HEK293 (cell line): ENCODE data around the gene FLCN.

Source experiments
- BCL11A ChIP-seq: fragments of 450-650 bp; formaldehyde crosslinking; IDR thresholded peaks from 2 replicates; pipeline ENCODE4 v1.5.1; 2016; ENCODE audit warnings: low read depth, missing biosample characterization, missing genetic modification characterization
- GLI2 ChIP-seq: fragments of 450-650 bp; formaldehyde crosslinking; IDR thresholded peaks from 2 replicates; pipeline ENCODE4; 2017; ENCODE audit warnings: missing biosample characterization, missing genetic modification characterization, low read depth, borderline replicate concordance
- KLF1 ChIP-seq: fragments of 450-650 bp; formaldehyde crosslinking; IDR thresholded peaks from 2 replicates; pipeline ENCODE4 v1.5.1; 2016; ENCODE audit warnings: missing biosample characterization, missing genetic modification characterization
- KLF7 ChIP-seq: fragments of 450-650 bp; formaldehyde crosslinking; IDR thresholded peaks from 2 replicates; pipeline ENCODE4 v1.5.1; 2016; ENCODE audit warnings: missing biosample characterization, missing genetic modification characterization, borderline replicate concordance
- WT1 ChIP-seq: fragments of 450-650 bp; formaldehyde crosslinking; IDR thresholded peaks from 2 replicates; pipeline ENCODE4 v1.5.1; 2016; ENCODE audit warnings: missing biosample characterization, missing genetic modification characterization
- ZBTB48 ChIP-seq: fragments of 450-650 bp; formaldehyde crosslinking; IDR thresholded peaks from 2 replicates; pipeline ENCODE4 v1.5.1; 2016; ENCODE audit warnings: missing biosample characterization, missing genetic modification characterization
- ZFP41 ChIP-seq: fragments of 450-650 bp; formaldehyde crosslinking; IDR thresholded peaks from 2 replicates; pipeline ENCODE4 v1.5.1; 2016; ENCODE audit warnings: missing biosample characterization, missing genetic modification characterization, borderline replicate concordance
- ZNF10 ChIP-seq: fragments of 450-650 bp; formaldehyde crosslinking; IDR thresholded peaks from 2 replicates; pipeline ENCODE4 v1.5.1; 2017; ENCODE audit warnings: missing biosample characterization, missing genetic modification characterization
- ZNF16 ChIP-seq: fragments of 450-650 bp; formaldehyde crosslinking; IDR thresholded peaks from 2 replicates; pipeline ENCODE4 v1.5.1; 2016; ENCODE audit warnings: low read depth, missing biosample characterization, missing genetic modification characterization
- ZNF169 ChIP-seq: fragments of 450-650 bp; formaldehyde crosslinking; IDR thresholded peaks from 2 replicates; pipeline ENCODE4 v1.5.1; 2016; ENCODE audit warnings: missing biosample characterization, missing genetic modification characterization
- ZNF37A ChIP-seq: fragments of 450-650 bp; IDR thresholded peaks from 2 replicates; pipeline ENCODE4 v1.5.1; 2018; ENCODE audit warnings: missing biosample characterization, missing genetic modification characterization
- ZNF391 ChIP-seq: fragments of 450-650 bp; formaldehyde crosslinking; IDR thresholded peaks from 2 replicates; pipeline ENCODE4 v1.5.1; 2016; ENCODE audit warnings: low read depth, missing biosample characterization, missing genetic modification characterization, borderline replicate concordance
- ZNF510 ChIP-seq: fragments of 450-650 bp; formaldehyde crosslinking; IDR thresholded peaks from 2 replicates; pipeline ENCODE4 v1.5.1; 2018; ENCODE audit warnings: mild to moderate bottlenecking, missing genetic modification characterization, missing biosample characterization; ENCODE audit not compliant: insufficient replicate concordance
- ZNF514 ChIP-seq: fragments of 450-650 bp; formaldehyde crosslinking; IDR thresholded peaks from 2 replicates; pipeline ENCODE4 v1.5.1; 2016; ENCODE audit warnings: missing biosample characterization, missing genetic modification characterization
- ZNF544 ChIP-seq: fragments of 450-650 bp; formaldehyde crosslinking; IDR thresholded peaks from 2 replicates; pipeline ENCODE4 v1.5.0; 2017; ENCODE audit warnings: missing biosample characterization, missing genetic modification characterization
- ZNF610 ChIP-seq: fragments of 450-650 bp; formaldehyde crosslinking; IDR thresholded peaks from 2 replicates; pipeline ENCODE4 v1.5.1; 2016; ENCODE audit warnings: missing biosample characterization, missing genetic modification characterization, borderline replicate concordance
- ZNF621 ChIP-seq: fragments of 450-650 bp; formaldehyde crosslinking; IDR thresholded peaks from 2 replicates; pipeline ENCODE4 v1.5.1; 2017; ENCODE audit warnings: missing biosample characterization, missing genetic modification characterization
- ZNF624 ChIP-seq: fragments of 450-650 bp; formaldehyde crosslinking; IDR thresholded peaks from 2 replicates; pipeline ENCODE4 v1.5.1; 2017; ENCODE audit warnings: missing biosample characterization, missing genetic modification characterization
- ZNF701 ChIP-seq: fragments of 450-650 bp; formaldehyde crosslinking; IDR thresholded peaks from 2 replicates; pipeline ENCODE4 v1.5.1; 2016; ENCODE audit warnings: missing biosample characterization, missing genetic modification characterization
- ZXDB ChIP-seq: fragments of 450-650 bp; formaldehyde crosslinking; IDR thresholded peaks from 2 replicates; pipeline ENCODE4 v1.5.1; 2016; ENCODE audit warnings: missing biosample characterization, missing genetic modification characterization
- TF ChIP-seq, protein P1 (sequence below): fragments of 450-650 bp; formaldehyde crosslinking; IDR thresholded peaks from 2 replicates; pipeline ENCODE4 v1.5.1; 2017; ENCODE audit warnings: missing biosample characterization, missing genetic modification characterization
- TF ChIP-seq, protein P2 (sequence below): fragments of 450-650 bp; formaldehyde crosslinking; IDR thresholded peaks from 2 replicates; pipeline ENCODE4 v1.5.1; 2016; ENCODE audit warnings: missing biosample characterization, missing genetic modification characterization
- TF ChIP-seq, protein P3 (sequence below): fragments of 450-650 bp; formaldehyde crosslinking; conservative IDR thresholded peaks from 2 replicates; pipeline ENCODE4 v1.5.1; 2016; ENCODE audit warnings: low read depth, missing biosample characterization, missing genetic modification characterization
- TF ChIP-seq, protein P4 (sequence below): fragments of 450-650 bp; formaldehyde crosslinking; IDR thresholded peaks from 2 replicates; pipeline ENCODE4 v1.5.1; 2016; ENCODE audit warnings: missing biosample characterization, missing genetic modification characterization
- TF ChIP-seq, protein P5 (sequence below): fragments of 450-650 bp; formaldehyde crosslinking; IDR thresholded peaks from 2 replicates; pipeline ENCODE4 v1.5.1; 2016; ENCODE audit warnings: missing biosample characterization, missing genetic modification characterization
- TF ChIP-seq, protein P6 (sequence below): fragments of 450-650 bp; formaldehyde crosslinking; IDR thresholded peaks from 2 replicates; pipeline ENCODE4 v1.5.1; 2016; ENCODE audit warnings: missing biosample characterization, missing genetic modification characterization

The FLCN gene

DNA sequence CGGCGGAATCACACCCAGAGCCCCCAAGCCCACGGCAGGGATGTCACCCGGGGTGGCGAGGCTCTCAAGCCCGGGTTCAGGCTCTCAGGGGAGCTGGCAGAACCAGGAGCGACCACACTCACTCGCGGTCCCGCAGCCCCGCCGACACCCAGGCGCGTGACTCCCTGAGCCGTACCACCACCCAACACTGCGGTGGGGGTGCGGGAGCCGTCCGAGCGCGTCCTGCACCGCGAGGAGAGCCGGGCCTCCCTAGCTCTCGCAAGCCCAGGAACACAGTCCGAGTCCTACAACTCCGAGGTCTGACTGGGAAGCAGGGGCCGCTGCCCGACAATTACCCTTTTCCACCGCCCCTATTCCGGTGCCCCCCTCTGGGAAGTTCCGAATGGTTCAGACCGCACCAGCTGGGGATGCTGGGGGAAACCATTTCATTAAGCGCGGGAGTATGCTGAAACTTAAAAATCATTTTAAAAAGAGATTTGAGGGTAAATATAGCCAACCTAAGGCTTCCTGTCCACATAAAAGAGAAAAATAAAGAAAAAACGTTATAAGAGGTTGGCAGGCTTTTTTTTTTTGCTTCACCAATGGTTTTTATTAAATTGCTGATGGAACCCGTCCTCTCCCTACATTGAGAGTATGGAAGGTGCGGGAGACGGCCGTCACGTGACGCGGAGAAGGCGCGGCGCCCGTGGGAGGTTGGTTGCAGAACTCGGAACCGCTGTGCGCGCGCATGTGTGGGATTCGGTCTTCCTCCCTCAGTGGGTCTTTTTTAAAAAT is at the start of gene FLCN (continued):
- no peak for TF ChIP-seq BCL11A (tag by site-specific recombination)
- no peak for TF ChIP-seq ZNF37A (tag by site-specific recombination)
- no peak for TF ChIP-seq ZFP41
- TF ChIP-seq ZNF621 (tag by site-specific recombination): no peak
- no peak for TF ChIP-seq ZNF510 (tag by site-specific recombination)
- 0 out of 2 replicates have a peak, but pooled peaks have one; percentile 57 for TF ChIP-seq ZBTB48 (tag by site-specific recombination)
- no peak; the same call in none of the 2 replicates for TF ChIP-seq ZXDB (tag by site-specific recombination)
- TF ChIP-seq, protein P1, sequence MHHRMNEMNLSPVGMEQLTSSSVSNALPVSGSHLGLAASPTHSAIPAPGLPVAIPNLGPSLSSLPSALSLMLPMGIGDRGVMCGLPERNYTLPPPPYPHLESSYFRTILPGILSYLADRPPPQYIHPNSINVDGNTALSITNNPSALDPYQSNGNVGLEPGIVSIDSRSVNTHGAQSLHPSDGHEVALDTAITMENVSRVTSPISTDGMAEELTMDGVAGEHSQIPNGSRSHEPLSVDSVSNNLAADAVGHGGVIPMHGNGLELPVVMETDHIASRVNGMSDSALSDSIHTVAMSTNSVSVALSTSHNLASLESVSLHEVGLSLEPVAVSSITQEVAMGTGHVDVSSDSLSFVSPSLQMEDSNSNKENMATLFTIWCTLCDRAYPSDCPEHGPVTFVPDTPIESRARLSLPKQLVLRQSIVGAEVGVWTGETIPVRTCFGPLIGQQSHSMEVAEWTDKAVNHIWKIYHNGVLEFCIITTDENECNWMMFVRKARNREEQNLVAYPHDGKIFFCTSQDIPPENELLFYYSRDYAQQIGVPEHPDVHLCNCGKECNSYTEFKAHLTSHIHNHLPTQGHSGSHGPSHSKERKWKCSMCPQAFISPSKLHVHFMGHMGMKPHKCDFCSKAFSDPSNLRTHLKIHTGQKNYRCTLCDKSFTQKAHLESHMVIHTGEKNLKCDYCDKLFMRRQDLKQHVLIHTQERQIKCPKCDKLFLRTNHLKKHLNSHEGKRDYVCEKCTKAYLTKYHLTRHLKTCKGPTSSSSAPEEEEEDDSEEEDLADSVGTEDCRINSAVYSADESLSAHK (tag by site-specific recombination): 0 out of 2 replicates have a peak, but pooled peaks have one; percentile 31
- no peak for TF ChIP-seq ZNF514 (tag by site-specific recombination)
- TF ChIP-seq ZNF610 (tag by site-specific recombination): no peak; the same call in 1 of the 2 replicates
- TF ChIP-seq ZNF624: no peak
- TF ChIP-seq ZNF169 (tag by site-specific recombination): peak; percentile 12; the same call in 1 of the 2 replicates
- no peak for TF ChIP-seq GLI2
- TF ChIP-seq ZNF391 (tag by site-specific recombination): peak; percentile 70; the same call in 1 of the 2 replicates
- TF ChIP-seq, protein P2, sequence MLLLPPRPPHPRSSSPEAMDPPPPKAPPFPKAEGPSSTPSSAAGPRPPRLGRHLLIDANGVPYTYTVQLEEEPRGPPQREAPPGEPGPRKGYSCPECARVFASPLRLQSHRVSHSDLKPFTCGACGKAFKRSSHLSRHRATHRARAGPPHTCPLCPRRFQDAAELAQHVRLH (tag by site-specific recombination): peak; percentile 40; the same call in 1 of the 2 replicates
- no peak for TF ChIP-seq ZNF16
- TF ChIP-seq ZNF10 (tag by site-specific recombination): no peak
- TF ChIP-seq, protein P3, sequence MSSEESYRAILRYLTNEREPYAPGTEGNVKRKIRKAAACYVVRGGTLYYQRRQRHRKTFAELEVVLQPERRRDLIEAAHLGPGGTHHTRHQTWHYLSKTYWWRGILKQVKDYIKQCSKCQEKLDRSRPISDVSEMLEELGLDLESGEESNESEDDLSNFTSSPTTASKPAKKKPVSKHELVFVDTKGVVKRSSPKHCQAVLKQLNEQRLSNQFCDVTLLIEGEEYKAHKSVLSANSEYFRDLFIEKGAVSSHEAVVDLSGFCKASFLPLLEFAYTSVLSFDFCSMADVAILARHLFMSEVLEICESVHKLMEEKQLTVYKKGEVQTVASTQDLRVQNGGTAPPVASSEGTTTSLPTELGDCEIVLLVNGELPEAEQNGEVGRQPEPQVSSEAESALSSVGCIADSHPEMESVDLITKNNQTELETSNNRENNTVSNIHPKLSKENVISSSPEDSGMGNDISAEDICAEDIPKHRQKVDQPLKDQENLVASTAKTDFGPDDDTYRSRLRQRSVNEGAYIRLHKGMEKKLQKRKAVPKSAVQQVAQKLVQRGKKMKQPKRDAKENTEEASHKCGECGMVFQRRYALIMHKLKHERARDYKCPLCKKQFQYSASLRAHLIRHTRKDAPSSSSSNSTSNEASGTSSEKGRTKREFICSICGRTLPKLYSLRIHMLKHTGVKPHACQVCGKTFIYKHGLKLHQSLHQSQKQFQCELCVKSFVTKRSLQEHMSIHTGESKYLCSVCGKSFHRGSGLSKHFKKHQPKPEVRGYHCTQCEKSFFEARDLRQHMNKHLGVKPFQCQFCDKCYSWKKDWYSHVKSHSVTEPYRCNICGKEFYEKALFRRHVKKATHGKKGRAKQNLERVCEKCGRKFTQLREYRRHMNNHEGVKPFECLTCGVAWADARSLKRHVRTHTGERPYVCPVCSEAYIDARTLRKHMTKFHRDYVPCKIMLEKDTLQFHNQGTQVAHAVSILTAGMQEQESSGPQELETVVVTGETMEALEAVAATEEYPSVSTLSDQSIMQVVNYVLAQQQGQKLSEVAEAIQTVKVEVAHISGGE (tag by site-specific recombination): no peak; the same call in 1 of the 2 replicates
- no peak for TF ChIP-seq ZNF544 (tag by site-specific recombination)
- TF ChIP-seq, protein P4, sequence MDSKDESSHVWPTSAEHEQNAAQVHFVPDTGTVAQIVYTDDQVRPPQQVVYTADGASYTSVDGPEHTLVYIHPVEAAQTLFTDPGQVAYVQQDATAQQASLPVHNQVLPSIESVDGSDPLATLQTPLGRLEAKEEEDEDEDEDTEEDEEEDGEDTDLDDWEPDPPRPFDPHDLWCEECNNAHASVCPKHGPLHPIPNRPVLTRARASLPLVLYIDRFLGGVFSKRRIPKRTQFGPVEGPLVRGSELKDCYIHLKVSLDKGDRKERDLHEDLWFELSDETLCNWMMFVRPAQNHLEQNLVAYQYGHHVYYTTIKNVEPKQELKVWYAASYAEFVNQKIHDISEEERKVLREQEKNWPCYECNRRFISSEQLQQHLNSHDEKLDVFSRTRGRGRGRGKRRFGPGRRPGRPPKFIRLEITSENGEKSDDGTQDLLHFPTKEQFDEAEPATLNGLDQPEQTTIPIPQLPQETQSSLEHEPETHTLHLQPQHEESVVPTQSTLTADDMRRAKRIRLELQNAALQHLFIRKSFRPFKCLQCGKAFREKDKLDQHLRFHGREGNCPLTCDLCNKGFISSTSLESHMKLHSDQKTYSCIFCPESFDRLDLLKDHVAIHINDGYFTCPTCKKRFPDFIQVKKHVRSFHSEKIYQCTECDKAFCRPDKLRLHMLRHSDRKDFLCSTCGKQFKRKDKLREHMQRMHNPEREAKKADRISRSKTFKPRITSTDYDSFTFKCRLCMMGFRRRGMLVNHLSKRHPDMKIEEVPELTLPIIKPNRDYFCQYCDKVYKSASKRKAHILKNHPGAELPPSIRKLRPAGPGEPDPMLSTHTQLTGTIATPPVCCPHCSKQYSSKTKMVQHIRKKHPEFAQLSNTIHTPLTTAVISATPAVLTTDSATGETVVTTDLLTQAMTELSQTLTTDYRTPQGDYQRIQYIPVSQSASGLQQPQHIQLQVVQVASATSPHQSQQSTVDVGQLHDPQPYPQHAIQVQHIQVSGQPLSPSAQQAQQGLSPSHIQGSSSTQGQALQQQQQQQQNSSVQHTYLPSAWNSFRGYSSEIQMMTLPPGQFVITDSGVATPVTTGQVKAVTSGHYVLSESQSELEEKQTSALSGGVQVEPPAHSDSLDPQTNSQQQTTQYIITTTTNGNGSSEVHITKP (tag by site-specific recombination): peak; percentile 100
- TF ChIP-seq KLF7 (tag by site-specific recombination): peak; percentile 70; the same call in 1 of the 2 replicates
- no peak; the same call in 1 of the 2 replicates for TF ChIP-seq WT1 (tag by site-specific recombination)
- TF ChIP-seq, protein P5, sequence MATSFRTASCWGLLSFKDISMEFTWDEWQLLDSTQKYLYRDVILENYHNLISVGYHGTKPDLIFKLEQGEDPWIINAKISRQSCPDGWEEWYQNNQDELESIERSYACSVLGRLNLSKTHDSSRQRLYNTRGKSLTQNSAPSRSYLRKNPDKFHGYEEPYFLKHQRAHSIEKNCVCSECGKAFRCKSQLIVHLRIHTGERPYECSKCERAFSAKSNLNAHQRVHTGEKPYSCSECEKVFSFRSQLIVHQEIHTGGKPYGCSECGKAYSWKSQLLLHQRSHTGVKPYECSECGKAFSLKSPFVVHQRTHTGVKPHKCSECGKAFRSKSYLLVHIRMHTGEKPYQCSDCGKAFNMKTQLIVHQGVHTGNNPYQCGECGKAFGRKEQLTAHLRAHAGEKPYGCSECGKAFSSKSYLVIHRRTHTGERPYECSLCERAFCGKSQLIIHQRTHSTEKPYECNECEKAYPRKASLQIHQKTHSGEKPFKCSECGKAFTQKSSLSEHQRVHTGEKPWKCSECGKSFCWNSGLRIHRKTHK (tag by site-specific recombination): no peak
- TF ChIP-seq ZNF701 (tag by site-specific recombination): no peak
- no peak; the same call in 1 of the 2 replicates for TF ChIP-seq KLF1 (tag by site-specific recombination)
- TF ChIP-seq, protein P6, sequence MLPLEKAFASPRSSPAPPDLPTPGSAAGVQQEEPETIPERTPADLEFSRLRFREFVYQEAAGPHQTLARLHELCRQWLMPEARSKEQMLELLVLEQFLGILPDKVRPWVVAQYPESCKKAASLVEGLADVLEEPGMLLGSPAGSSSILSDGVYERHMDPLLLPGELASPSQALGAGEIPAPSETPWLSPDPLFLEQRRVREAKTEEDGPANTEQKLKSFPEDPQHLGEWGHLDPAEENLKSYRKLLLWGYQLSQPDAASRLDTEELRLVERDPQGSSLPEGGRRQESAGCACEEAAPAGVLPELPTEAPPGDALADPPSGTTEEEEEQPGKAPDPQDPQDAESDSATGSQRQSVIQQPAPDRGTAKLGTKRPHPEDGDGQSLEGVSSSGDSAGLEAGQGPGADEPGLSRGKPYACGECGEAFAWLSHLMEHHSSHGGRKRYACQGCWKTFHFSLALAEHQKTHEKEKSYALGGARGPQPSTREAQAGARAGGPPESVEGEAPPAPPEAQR (tag by site-specific recombination): peak; percentile 26; the same call in 1 of the 2 replicates
